ENCODE measurements around the gene TCF7L2. TPM values are rescaled to one million over a fixed set of nuclear protein-coding genes. Genes with fewer than 3 reads are reported as not detected.

Gene TCF7L2
- total and polyA plus RNA-seq, 2 experiments from 2014 or later = 27.5 to 33.7 TPM

DNA sequence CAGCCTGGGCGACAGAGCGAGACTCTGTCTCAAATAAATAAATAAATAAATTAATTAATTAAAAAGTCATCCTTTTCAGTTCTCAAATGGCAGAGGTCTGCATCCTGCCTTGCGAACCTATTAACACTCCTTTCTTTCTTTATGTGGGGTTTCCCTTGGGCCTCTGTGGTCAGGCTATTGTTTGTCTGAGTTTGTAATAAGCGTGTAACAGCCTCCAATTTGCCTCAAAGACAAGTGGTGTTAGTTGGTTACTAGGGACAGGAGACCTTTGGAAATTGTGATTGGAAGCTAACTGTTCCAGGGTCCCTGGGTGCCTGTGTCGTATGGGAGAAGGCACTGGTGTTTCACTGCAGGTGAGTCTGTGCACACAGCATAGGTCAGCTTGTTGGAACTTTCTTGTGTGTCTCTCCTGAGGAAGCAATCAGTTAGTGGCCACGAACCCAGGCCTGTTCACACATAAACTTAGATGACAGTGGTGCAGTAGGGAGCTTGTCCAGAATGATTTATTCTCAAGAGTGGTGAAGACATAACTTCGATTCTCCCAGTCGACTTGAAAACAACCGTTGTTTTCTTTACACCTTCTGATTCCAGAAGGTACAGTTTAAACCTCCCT, 33.5 kb downstream of the TCF7L2 start:
- H3K27me3 ChIP-seq = no peaks in the 10 kb centered on the region
- TF ChIP-seq, protein P1, sequence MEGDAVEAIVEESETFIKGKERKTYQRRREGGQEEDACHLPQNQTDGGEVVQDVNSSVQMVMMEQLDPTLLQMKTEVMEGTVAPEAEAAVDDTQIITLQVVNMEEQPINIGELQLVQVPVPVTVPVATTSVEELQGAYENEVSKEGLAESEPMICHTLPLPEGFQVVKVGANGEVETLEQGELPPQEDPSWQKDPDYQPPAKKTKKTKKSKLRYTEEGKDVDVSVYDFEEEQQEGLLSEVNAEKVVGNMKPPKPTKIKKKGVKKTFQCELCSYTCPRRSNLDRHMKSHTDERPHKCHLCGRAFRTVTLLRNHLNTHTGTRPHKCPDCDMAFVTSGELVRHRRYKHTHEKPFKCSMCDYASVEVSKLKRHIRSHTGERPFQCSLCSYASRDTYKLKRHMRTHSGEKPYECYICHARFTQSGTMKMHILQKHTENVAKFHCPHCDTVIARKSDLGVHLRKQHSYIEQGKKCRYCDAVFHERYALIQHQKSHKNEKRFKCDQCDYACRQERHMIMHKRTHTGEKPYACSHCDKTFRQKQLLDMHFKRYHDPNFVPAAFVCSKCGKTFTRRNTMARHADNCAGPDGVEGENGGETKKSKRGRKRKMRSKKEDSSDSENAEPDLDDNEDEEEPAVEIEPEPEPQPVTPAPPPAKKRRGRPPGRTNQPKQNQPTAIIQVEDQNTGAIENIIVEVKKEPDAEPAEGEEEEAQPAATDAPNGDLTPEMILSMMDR (IDR thresholded peaks at IDR 0.05; ENCODE audit: low read depth, low read length) = no peak
- peaks cover 39% of the 10 kb centered on the region for H3K4me1 ChIP-seq (ENCODE audit: low read depth)
- no peak for DNase-seq (ENCODE audit: low read depth in 1 of 2, low spot score in 1 of 2)
- H3K4me3 ChIP-seq = no peak overlapping the region
- no peaks in the 10 kb centered on the region for H3K9me3 ChIP-seq (ENCODE audit: low read depth)
- peak overlapping the region; percentile 21 for H3K27ac ChIP-seq
- H3K36me3 ChIP-seq = no peaks in the 10 kb centered on the region

DNA sequence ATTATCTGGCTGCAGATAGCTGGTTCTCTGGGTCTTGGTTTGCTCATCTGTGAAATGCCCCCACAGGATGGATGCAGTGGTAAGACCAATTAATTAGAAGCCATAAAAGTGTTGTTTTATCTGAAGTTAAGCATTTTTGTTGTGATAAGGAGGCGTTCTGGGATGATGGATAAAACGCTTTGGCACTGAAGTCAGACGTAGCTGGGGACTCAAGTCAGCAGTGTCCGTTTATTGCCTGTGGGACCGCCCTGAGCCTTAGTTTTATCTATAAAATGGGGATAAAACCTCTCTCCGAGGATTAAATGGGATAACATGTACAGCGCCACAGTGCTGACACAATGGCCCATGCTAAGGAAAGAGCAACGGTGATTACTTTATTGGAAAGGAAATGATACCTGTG, 34.7 kb downstream of the TCF7L2 start:
- Histone ChIP-seq H3K27ac (no peak overlapping the region), H3K36me3 (no peaks in the 10 kb centered on the region), H3K4me3 (no peak overlapping the region), H3K4me1 (ENCODE audit: low read depth) (peaks cover 50% of the 10 kb centered on the region), H3K27me3 (no peaks in the 10 kb centered on the region), H3K9me3 (ENCODE audit: low read depth) (no peaks in the 10 kb centered on the region)
- no peak for DNase-seq (ENCODE audit: low read depth in 1 of 2, low spot score in 1 of 2)
- TF ChIP-seq, protein P1 (IDR thresholded peaks at IDR 0.05; ENCODE audit: low read depth, low read length) = no peak

DNA sequence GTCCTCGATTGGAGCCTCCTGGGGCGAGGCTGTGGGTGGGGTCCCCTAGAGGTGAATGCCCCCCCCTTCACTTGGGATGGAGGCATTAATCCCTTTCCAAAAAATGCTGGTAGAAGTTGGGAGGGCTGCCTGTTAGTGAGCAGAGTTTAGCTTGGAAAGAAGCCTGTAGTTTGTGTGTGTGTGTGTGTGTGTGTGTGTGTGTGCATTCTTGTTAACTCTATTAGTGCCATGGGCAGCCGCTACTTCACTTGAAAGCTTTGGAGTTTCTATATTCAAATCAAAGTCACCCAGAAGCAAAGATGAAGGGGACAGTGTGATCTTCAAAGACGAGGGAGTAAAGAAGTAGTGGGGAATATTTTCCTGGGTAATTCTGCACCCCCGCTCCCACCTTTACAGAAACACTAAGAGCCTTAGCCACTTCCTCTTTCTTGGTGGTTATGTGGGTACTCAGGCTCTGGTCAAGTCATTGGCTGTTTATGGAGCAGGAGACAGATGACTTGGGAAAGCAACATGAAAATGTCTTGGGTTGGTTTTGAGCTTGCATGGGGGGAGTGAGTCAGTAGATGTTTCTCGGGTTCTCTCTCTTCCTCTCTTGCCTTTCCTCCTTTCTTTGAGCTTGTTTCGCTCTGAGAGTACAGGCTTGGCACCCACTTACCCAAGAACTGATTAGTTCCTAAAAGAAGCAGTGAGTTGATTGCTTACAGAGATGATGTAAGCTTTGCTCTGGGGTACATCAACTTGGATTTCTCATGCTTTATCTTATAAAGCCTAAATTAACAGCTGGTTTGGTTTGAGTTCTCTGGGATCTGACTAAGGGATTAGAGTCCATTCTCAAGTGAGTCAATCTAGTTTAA, 35.9 kb downstream of the TCF7L2 start:
- Histone ChIP-seq H3K27ac (peak overlapping the region; percentile 55), H3K4me1 (ENCODE audit: low read depth) (peaks cover 50% of the 10 kb centered on the region), H3K27me3 (no peaks in the 10 kb centered on the region), H3K9me3 (ENCODE audit: low read depth) (no peaks in the 10 kb centered on the region), H3K4me3 (no peak overlapping the region), H3K36me3 (no peaks in the 10 kb centered on the region)
- DNase-seq (ENCODE audit: low read depth in 1 of 2, low spot score in 1 of 2) = peak in 1 of 2 donors; percentile 68
- TF ChIP-seq, protein P1 (IDR thresholded peaks at IDR 0.05; ENCODE audit: low read depth, low read length) = no peak

DNA sequence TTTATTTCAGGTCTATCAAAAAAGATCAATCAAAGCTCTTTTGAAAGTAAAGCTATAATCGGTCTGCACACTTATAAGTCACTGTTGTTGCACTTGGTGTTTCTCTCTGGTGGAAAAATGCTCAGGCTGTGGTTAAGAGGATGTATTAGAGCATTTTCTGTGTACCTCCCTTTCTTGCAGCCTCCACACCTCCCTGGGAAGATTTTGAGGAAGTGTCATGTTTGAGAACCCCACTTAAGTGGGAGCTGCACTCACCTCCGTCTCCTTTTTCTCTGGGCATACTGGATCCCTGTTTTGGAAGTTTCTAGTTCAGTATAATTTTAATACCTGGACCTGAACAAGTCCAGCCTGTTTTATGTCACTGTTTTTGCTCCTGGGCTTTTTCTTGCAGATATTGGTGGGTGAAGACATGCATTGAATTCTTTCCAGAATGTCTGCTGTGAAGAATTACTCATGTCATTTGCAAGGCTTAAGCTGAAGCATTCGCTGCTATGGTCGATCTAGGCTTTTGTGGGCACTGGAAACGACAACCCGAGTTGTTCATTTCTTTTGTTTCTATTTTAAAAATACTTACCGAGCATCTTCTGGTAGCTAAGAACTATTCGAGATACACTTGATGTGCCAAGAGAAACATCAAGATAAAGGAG, 36.6 kb downstream of the TCF7L2 start:
- Histone ChIP-seq H3K4me1 (ENCODE audit: low read depth) (peaks cover 50% of the 10 kb centered on the region), H3K27ac (peak overlapping the region; percentile 55), H3K4me3 (no peak overlapping the region), H3K27me3 (no peaks in the 10 kb centered on the region), H3K36me3 (no peaks in the 10 kb centered on the region), H3K9me3 (ENCODE audit: low read depth) (no peaks in the 10 kb centered on the region)
- TF ChIP-seq, protein P1 (IDR thresholded peaks at IDR 0.05; ENCODE audit: low read depth, low read length) = no peak
- DNase-seq (ENCODE audit: low read depth in 1 of 2, low spot score in 1 of 2) = peak in 1 of 2 donors; percentile 59

DNA sequence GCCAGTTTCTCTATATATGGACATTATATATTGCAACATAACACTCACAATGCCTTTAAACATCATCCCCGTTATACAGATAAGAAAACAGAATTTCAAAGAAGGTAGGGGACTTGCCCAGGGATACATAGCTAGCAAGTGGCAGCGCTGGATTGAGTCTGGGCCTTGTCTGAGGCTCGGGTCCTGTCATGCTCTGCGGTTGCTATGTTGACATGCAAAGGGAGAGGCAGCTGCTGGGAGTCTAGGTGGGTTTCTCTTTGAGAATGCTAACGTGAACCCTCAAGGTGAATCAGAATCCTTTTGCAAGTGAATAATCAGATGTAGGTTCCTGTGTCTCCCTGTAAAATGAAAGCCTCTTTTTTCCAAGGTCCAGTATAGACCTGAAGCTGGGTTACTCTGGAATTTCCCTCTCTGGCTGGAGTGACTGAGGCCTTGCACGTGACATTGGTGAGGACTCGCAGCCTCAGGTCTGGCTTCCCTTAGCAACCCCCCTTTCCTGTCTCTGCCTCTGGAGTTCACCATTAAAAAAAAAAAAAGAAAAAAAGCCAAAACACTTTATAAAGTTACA, 38.9 kb downstream of the TCF7L2 start:
- no peaks in the 10 kb centered on the region for H3K9me3 ChIP-seq (ENCODE audit: low read depth)
- no peaks in the 10 kb centered on the region for H3K36me3 ChIP-seq
- peaks cover 50% of the 10 kb centered on the region for H3K4me1 ChIP-seq (ENCODE audit: low read depth)
- H3K27ac ChIP-seq = peak overlapping the region; percentile 20
- TF ChIP-seq, protein P1 (IDR thresholded peaks at IDR 0.05; ENCODE audit: low read depth, low read length) = no peak
- no peaks in the 10 kb centered on the region for H3K27me3 ChIP-seq
- no peak for DNase-seq (ENCODE audit: low read depth in 1 of 2, low spot score in 1 of 2)
- no peak overlapping the region for H3K4me3 ChIP-seq

Measured in cardiac muscle cell (in vitro differentiated cells and primary cell).